GM21390 (cell line): Measurements from ENCODE around the gene DIPK1B.

Experiments used
- ATAC-seq: cut with Tn5 transposase; IDR thresholded peaks from one replicate; pipeline ENCODE4 v1.9.1; 2021; ENCODE audit not compliant: unreplicated experiment

The DIPK1B gene

GRCh38 chr9:136733611-136734010, 21.2 kb downstream of the DIPK1B start:
- no peak for ATAC-seq

- ATAC-seq = no peak
These were observed 22.6 kb downstream of the DIPK1B start for GRCh38 chr9:136734837-136735496.

- no peak for ATAC-seq
These were observed 23.6 kb downstream of the DIPK1B start for GRCh38 chr9:136735812-136736480.

- no peak for ATAC-seq
These were observed 26.6 kb downstream of the DIPK1B start for GRCh38 chr9:136738960-136739359.

GRCh38 chr9:136739509-136739908, 27.1 kb downstream of the DIPK1B start:
- ATAC-seq = no peak

- no peak for ATAC-seq
These were observed 27.7 kb downstream of the DIPK1B start for GRCh38 chr9:136740069-136740468.

GRCh38 chr9:136740491-136740890, 28.1 kb downstream of the DIPK1B start:
- no peak for ATAC-seq

- ATAC-seq = no peak
These were observed 28.9 kb downstream of the DIPK1B start for GRCh38 chr9:136740971-136741882.

- ATAC-seq = no peak
These were observed 29.7 kb downstream of the DIPK1B start for GRCh38 chr9:136741883-136742571.

GRCh38 chr9:136742591-136743391, 30.4 kb downstream of the DIPK1B start, which contains the start of gene LCN10:
Gene LCN10, minus strand, starts transcription at chr9:136742940. Its CDS starts 37 bp downstream, at chr9:136742903.
- ATAC-seq = no peak

- no peak for ATAC-seq
These were observed 31.4 kb downstream of the DIPK1B start for GRCh38 chr9:136743639-136744211.

- ATAC-seq = no peak
These were observed 32.4 kb downstream of the DIPK1B start for GRCh38 chr9:136744773-136745172.

- no peak for ATAC-seq
These were observed 33.2 kb downstream of the DIPK1B start for GRCh38 chr9:136745389-136746154.

- ATAC-seq = no peak
These were observed 33.8 kb downstream of the DIPK1B start for GRCh38 chr9:136746155-136746490.

GRCh38 chr9:136746621-136747020, 34.2 kb downstream of the DIPK1B start:
- no peak for ATAC-seq

GRCh38 chr9:136747161-136748060, 35.0 kb downstream of the DIPK1B start:
- ATAC-seq = no peak

GRCh38 chr9:136748201-136748600, 35.8 kb downstream of the DIPK1B start, which contains the start of gene LCN6:
Gene LCN6, minus strand, starts transcription at chr9:136748525. Its CDS starts 42 bp downstream, at chr9:136748483.
- ATAC-seq = no peak
